HEK293T (cell line): Measurements from ENCODE around the gene FHIT.

Experiments used
- CTCF ChIA-PET: fragments of 350-600 bp; formaldehyde crosslinking; extraction: SDS; loops from one replicate; lab custom pipeline; 2021; ENCODE audit warnings: antibody characterized with exemption, inconsistent platforms; lab: Yijun Ruan, JAX
- POLR2A ChIA-PET: fragments of 350-600 bp; formaldehyde crosslinking; extraction: SDS; loops from one replicate; lab custom pipeline; 2020; ENCODE audit warnings: antibody characterized with exemption, inconsistent platforms; lab: Yijun Ruan, JAX
- DNase-seq: peaks from one replicate; pipeline ENCODE4 v3.0.0; 2012; ENCODE audit warnings: mixed read lengths; ENCODE audit errors: extremely low spot score
- ARNT ChIP-seq: fragments of 450-650 bp; IDR thresholded peaks from 2 replicates; pipeline ENCODE4 v1.6.1; 2017; ENCODE audit warnings: mild to moderate bottlenecking
- BHLHE40 ChIP-seq: fragments of 450-650 bp; IDR thresholded peaks from 2 replicates; pipeline ENCODE4 v1.6.1; 2016; ENCODE audit warnings: mild to moderate bottlenecking, moderate library complexity, borderline replicate concordance
- CTBP1 ChIP-seq: fragments of 450-650 bp; IDR thresholded peaks from 2 replicates; pipeline ENCODE4 v1.6.1; 2016; ENCODE audit warnings: borderline replicate concordance
- ELF4 ChIP-seq: fragments of 450-650 bp; IDR thresholded peaks from 2 replicates; pipeline ENCODE4 v1.6.1; 2017; ENCODE audit warnings: antibody characterized with exemption
- FOXA1 ChIP-seq: fragments of 450-650 bp; IDR thresholded peaks from 2 replicates; pipeline ENCODE4 v1.6.1; 2016; ENCODE audit warnings: mild to moderate bottlenecking
- FOXK2 ChIP-seq: fragments of 450-650 bp; IDR thresholded peaks from 2 replicates; pipeline ENCODE4 v1.6.1; 2016; ENCODE audit warnings: mild to moderate bottlenecking
- FOXM1 ChIP-seq: fragments of 450-650 bp; IDR thresholded peaks from 2 replicates; pipeline ENCODE4 v1.6.1; 2017; ENCODE audit warnings: mild to moderate bottlenecking, borderline replicate concordance
- HDGF ChIP-seq: fragments of 450-650 bp; IDR thresholded peaks from 2 replicates; pipeline ENCODE4 v1.6.1; 2017; ENCODE audit warnings: antibody characterized with exemption, borderline replicate concordance
- L3MBTL2 ChIP-seq: fragments of 450-650 bp; conservative IDR thresholded peaks from 2 replicates; pipeline ENCODE4 v1.6.1; 2016; ENCODE audit warnings: mild to moderate bottlenecking
- LEF1 ChIP-seq: fragments of 450-650 bp; IDR thresholded peaks from 2 replicates; pipeline ENCODE4 v1.6.1; 2017; ENCODE audit warnings: mild to moderate bottlenecking, borderline replicate concordance
- NFRKB ChIP-seq: fragments of 450-650 bp; IDR thresholded peaks from 2 replicates; pipeline ENCODE4 v1.6.1; 2016; ENCODE audit warnings: mild to moderate bottlenecking, moderate library complexity
- SP1 ChIP-seq: fragments of 450-650 bp; IDR thresholded peaks from 2 replicates; pipeline ENCODE4 v1.6.1; 2017
- SUZ12 ChIP-seq: fragments of 450-650 bp; IDR thresholded peaks from 2 replicates; pipeline ENCODE4 v1.6.1; 2016; ENCODE audit warnings: mild to moderate bottlenecking
- TARDBP ChIP-seq: fragments of 450-650 bp; IDR thresholded peaks from 2 replicates; pipeline ENCODE4 v1.6.1; 2016
- ZNF384 ChIP-seq: fragments of 450-650 bp; IDR thresholded peaks from 2 replicates; pipeline ENCODE4 v1.6.1; 2016
- TF ChIP-seq, protein P1 (sequence below): fragments of 450-650 bp; IDR thresholded peaks from 2 replicates; pipeline ENCODE4 v1.6.1; 2016

FHIT gene

DNA sequence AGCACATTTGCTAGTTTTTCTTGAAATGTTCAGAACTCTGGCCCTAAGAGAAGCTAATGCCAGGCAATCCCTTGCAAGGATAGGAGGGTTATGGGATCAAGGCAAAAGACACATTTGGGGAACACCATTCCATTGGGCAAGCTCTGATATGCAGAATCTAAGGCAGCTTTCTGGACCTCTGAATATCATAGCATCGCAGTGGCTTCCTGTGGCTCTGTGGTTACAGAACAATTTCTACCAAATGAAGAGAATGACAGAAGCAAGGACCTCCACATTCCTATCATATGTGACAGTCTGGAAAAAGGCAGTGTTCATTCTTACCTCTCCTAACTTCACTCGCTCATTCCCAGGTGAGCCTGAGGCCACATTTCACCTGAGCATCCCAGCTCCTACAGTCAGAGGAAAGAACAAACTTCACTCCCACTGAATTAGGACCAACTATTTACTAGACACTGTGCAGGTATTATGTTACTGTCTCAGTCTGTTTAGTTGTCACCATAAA lies 1365.3 kb downstream of the FHIT start:
- DNase-seq = no peak
- CTCF ChIA-PET = no interaction called here
- TF ChIP-seq BHLHE40 (no peak), ZNF384 (no peak), NFRKB (no peak), TARDBP (no peak), FOXA1 (no peak), ELF4 (no peak), SP1 (no peak), LEF1 (no peak), FOXK2 (no peak), FOXM1 (no peak), L3MBTL2 (no peak), CTBP1 (no peak), ARNT (no peak), HDGF (no peak), SUZ12 (no peak)
- TF ChIP-seq, protein P1, sequence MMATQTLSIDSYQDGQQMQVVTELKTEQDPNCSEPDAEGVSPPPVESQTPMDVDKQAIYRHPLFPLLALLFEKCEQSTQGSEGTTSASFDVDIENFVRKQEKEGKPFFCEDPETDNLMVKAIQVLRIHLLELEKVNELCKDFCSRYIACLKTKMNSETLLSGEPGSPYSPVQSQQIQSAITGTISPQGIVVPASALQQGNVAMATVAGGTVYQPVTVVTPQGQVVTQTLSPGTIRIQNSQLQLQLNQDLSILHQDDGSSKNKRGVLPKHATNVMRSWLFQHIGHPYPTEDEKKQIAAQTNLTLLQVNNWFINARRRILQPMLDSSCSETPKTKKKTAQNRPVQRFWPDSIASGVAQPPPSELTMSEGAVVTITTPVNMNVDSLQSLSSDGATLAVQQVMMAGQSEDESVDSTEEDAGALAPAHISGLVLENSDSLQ = no peak
- POLR2A ChIA-PET = no interaction called here

DNA sequence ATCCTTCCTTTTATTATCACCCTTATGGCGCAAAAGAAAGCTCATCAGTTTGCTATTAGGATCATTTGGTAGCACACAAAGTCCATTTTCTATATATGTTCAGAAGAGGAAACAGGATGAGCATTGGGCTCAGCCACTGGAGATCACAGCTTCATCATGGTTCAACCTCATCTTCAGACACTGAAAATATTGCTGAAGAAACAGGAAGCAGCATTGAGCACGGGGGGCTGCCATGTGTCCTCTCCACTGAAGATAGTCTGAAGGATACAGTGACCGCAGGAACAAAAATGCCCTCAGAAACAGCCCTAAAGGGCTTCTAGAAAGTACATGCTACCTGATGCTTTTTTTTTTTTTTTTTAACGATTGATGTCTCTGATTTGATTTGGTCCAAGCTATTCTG lies 1366.2 kb downstream of the FHIT start:
- POLR2A ChIA-PET = no interaction called here
- DNase-seq = no peak
- TF ChIP-seq FOXA1 = no peak
- TF ChIP-seq ARNT = no peak
- TF ChIP-seq NFRKB = no peak
- TF ChIP-seq FOXK2 = no peak
- TF ChIP-seq LEF1 = no peak
- no peak for TF ChIP-seq L3MBTL2
- TF ChIP-seq CTBP1 = no peak
- no peak for TF ChIP-seq SUZ12
- no peak for TF ChIP-seq ELF4
- no peak for TF ChIP-seq SP1
- TF ChIP-seq BHLHE40 = no peak
- no peak for TF ChIP-seq TARDBP
- TF ChIP-seq, protein P1 = no peak
- CTCF ChIA-PET = interaction anchor here (1.0 kb wide), 1 partner anchor 28 kb away, joined by 7 read pairs; no protein-coding TSS in a partner anchor

DNA sequence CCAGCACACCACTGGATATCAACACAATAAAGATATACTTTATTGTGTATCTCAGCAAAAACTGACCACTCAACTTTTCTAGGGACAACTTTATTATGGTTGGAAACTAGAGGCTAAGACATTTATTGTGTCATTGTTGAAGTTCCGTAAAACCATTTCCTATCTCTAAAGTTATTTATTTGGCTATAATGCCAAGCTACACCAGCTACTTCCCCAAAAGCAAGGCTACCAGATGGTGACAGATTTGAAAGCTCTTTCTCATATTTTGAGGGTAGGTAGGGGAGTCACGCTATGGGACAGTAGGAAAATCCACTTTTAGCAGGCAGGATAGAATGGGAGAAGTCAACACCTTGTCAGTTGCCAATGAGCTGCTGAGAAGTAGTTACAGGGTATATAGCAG lies 1366.8 kb downstream of the FHIT start:
- no peak for DNase-seq
- TF ChIP-seq L3MBTL2 (no peak), ARNT (no peak), CTBP1 (no peak), SUZ12 (no peak), BHLHE40 (no peak), FOXM1 (no peak), SP1 (no peak), ZNF384 (no peak), LEF1 (no peak)
- TF ChIP-seq, protein P1 = no peak
- ChIA-PET POLR2A (no interaction called here), CTCF (no interaction called here)

DNA sequence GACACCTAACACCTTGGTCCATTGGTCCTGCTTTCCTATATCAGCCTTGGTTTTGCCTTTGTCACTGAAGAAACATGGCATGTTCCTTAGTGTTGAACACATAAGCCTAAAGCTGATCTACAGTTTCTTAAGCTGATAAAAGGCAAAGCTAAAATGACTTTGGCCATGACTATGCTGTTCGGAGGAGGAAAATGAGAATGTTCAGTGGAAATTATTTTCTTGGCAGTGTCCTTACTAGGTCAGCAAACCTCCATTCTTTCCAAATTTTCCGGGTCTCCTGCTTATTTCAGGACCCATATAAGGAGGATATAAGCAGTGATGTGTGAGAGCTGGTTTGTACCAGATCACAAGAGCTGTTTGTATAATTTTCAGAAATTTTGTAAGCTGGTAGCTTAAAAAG lies 1368.5 kb downstream of the FHIT start:
- no peak for DNase-seq
- TF ChIP-seq HDGF (no peak), SUZ12 (no peak), SP1 (no peak), ZNF384 (no peak), FOXM1 (no peak), FOXA1 (no peak)
- TF ChIP-seq, protein P1 = no peak
- CTCF ChIA-PET = no interaction called here
- POLR2A ChIA-PET = no interaction called here

DNA sequence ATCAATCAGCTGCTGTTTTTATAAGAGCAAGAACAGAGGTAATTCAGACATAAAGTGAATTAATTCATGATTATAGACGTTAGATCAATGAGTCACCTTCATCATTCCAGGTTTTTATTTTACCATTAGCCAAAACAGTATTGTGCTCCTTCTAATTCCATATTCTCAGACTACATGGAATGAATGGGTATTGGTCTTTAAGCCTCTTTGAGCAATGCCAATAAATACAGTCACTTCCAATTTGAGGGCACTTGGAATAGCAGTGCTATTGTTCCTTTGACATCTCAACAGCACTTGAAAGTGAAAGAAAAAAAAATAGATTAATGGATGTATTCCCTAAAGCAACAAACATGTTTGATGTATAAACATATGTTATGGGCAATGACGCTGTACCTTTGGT lies 1370.5 kb downstream of the FHIT start:
- POLR2A ChIA-PET = no interaction called here
- DNase-seq = no peak
- CTCF ChIA-PET = no interaction called here
- TF ChIP-seq FOXA1 = no peak
- TF ChIP-seq SUZ12 = no peak
- TF ChIP-seq, protein P1 = no peak
- TF ChIP-seq TARDBP = no peak
- no peak for TF ChIP-seq ELF4
- no peak for TF ChIP-seq CTBP1
- TF ChIP-seq ARNT = no peak
- TF ChIP-seq FOXM1 = no peak
- TF ChIP-seq ZNF384 = no peak
- TF ChIP-seq L3MBTL2 = no peak
